ENCODE results near the gene CCDC85C. TPM values are rescaled to one million over a fixed set of nuclear protein-coding genes. Genes with fewer than 3 reads are reported as not detected.

CCDC85C gene
- total RNA-seq, 2 donors from 2014 or later, result 19.8 to 28.2 TPM

DNA sequence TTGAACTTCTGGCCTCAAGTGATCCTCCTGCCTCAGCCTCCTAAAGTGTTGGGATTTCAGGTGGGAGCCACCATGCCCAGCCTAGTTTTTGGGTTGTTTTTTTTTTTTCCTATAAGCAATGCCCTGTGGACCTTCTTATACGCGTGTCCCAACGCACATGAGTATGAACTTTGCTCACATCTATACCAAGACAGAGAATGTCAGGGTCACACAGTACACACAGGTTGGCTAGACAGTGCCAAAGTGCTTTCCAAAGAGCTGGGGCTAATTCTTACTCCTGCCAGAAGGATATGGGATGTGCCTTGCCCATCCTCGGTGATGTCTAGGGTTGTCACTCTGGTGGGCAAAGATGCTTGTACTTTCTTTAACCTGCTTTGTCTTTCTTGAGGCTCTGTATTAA lies 7.6 kb upstream of the CCDC85C start:
- no peak for DNase-seq (ENCODE audit: low spot score)
- intact Hi-C loops (cut with DNase I), result no loop called here

DNA sequence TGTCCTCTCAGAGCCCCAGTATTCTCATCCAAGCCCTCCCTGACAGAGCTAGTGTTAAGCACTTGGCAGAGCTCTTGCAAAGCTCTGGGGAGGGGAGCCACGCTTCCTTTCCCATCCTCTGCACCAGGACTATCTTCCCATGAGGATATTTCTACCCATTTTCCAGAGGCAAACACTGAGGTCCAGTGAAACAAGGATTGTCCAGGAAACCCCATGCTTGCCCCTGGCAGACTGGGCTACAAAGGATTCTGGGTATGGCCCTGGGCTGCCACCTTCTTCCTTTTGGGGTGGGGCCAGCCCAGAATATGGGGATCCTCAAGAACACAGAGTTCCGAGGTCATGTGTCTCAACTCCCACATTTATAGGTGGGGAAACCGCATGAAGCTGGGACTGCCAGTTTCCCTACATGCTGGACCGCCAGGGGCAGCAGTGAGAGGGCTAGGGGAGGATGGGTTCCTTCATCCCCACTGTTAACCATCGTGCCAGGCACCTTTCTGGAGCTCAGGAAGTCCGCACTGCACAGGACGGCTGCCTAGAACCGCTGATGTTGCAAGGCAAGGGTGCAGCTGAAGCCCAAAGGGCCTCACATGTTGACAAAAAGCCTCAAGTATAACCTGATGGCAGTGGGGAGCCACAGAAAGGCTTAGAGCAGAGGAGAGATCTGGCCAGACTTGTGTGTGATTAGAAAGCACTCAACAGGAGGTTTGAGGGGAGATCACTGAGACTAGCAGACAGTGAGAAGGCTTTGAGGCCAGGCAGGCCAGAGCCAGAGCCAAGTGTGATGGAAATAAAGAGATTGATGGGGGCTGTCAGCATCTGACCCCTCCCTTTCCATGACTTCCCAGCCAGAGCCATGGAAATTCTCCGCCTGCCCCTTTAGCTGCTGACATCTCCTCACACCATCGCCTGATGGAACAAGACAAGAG lies 5.5 kb upstream of the CCDC85C start:
- intact Hi-C loops (cut with DNase I), result no loop called here
- DNase-seq (ENCODE audit: low spot score), result no peak

DNA sequence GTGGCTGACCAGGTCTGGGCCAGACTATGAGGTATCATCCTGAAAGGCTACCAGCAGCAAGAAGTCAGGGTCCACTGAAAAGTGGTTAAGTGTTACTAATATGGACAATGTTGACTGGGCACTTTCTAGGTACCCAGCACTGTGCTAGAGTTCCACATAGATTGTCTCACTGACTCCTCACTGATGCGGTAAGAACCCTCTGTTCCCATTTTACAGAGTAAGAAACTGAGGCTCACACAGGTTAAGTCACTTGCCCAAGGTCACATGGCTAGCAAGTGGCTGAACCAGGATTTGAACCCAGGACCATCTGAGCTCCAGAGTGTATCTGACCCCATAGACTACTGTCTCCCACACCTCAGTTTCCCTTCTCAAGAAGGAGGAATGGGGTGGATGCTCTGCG lies 4.6 kb upstream of the CCDC85C start:
- DNase-seq (ENCODE audit: low spot score), result no peak
- intact Hi-C loops (cut with DNase I), result no loop called here

DNA sequence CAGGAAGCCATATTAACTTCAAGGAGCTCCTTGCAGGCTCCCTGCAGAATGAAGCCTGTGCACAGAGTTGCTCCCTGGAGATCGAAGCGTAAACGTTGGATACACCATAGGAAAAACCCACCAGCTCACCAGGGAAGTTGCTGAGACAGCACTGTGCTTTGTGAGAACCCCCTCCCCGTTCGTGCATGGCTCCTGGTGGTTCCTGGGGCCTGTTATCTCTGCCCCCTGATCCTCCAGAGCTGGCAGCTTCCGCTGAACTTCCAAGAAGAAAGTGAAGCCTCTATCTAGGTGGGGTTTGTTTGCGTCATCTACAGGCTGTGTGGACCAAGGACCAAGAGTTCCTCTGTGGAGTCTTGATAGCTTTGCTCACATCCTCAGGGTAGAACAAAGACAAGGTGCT lies 2.4 kb upstream of the CCDC85C start:
- intact Hi-C loops (cut with DNase I), result no loop called here
- no peak for DNase-seq (ENCODE audit: low spot score)

DNA sequence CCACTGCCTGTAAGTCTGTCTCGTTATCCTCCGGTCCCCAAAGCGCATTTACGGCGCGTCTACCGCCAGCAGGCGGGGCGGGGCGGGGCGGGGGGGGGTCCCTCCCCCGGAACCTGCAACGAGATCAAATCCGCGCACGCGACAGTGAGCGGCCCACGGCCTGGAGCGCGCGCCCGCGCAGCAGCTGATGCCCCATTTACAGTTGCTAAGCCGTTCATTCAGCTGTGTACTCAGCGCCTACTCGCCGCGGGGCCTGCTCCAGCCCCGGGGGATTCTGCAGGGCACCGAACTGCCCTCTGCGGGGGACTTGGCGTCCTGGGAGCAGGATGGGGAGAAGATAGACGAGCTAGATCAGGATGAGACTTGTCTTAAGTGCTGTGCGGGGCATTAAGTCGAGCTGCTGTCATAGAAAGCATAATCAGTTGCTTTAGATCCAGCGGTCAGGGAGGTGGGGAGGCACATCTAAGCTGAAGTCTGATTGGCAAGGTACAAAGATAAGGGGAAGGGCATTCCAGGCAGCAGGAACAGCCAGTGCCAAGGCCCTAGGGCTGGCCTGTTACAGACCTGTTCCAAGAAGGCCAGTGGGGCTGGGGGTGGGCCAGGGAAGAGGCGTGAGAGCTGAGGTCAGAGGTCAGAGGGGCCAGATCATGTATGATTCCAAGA lies 1.4 kb upstream of the CCDC85C start:
- intact Hi-C loops (cut with DNase I), result no loop called here
- DNase-seq (ENCODE audit: low spot score), result no peak

DNA sequence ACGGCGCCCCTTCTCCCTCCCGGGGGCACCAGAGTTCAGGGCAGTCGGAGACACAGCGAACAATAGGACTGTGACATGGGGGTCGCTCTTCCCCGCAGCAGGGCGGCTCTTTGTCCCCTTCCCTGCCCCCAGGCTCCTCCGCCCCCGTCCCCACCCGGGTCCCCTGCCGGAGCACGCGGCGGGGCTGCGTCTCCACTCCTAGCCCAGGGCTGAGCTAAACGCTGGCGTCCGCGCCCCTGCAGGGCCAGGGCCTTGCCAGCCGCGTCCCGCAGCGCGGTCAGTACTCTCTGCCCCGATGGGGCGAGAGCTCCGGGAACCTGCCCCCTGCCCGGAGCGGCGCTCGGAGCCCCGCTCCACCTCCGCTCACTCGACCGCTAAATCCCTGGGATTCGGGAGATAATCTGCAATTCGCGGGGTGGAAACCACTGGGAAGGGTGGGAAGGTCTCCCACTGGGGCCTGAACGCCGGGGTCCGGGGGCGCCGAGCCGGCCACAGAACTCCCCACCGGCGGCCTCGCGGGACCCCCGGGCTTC lies 825 bp upstream of the CCDC85C start:
- DNase-seq (ENCODE audit: low spot score), result no peak

DNA sequence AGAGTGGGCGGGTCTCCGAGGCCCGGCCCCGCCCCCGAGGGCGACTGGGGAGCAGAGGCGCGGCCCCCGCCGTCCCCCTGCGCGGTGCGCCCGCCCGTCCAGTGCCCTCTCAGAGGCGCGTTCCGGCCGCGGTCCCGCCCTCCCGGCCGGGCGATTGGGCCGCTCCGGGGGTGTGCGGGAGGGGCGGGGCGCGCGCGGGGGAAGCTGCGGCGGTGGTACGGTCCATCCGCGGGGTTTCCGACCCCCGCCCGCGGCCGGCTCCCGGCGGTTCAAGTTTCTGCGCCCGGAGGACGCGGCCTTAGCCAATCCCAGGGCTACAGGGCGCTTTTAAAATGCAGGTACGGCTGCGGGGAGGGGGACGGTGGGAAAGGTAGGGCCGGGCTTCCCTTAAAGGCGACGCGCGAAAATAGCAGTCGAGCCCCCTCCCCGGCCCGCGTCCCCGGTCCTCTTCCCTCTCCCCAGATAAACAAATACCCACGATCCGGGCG lies 315 bp upstream of the CCDC85C start:
- intact Hi-C loops (cut with DNase I), result loop anchor here in 1 of 2 donors (5.0 kb wide), 1 partner anchor 37 kb away; no protein-coding TSS in a partner anchor
- peak; percentile 97 for DNase-seq (ENCODE audit: low spot score)

More for the DNA sequence above, 825 bp upstream of the CCDC85C start:
- intact Hi-C loops (cut with DNase I), result loop anchor here in 1 of 2 donors (5.0 kb wide), 1 partner anchor 38 kb away; no protein-coding TSS in a partner anchor

DNA sequence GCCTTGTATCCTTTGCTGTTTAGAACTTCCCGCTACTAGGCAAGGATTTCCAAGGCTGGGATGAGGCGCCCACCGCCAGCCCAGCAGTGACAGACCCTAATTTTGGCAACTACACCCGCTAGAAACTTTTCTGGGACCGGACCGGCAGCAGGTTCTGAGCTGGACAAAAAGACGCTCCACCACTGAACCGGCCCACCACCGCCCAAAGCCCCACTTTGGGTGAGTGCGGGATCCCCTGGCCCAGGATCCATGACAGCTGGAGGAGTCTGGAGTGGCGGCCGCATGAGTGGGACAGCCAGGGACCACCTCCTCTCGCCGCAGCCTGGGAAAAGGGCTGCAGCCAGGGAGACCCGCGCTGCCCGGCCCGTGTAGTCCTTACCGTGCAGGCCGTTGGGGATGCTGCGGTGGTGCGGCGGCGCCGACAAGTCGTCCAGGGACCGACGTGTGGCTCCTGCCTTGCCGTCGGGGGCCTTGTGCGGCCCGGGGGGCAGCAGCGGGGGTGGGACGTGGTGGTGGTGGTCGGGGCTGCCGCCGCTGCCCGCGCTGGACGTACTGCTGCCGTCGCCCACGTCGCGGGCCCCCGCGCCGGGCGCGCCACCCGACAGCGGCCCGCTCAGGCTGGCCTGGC lies 1.1 kb downstream of the CCDC85C start:
- no peak for DNase-seq (ENCODE audit: low spot score)
- intact Hi-C loops (cut with DNase I), result loop anchor here in 1 of 2 donors (5.0 kb wide), 1 partner anchor 36 kb away; no protein-coding TSS in a partner anchor

DNA sequence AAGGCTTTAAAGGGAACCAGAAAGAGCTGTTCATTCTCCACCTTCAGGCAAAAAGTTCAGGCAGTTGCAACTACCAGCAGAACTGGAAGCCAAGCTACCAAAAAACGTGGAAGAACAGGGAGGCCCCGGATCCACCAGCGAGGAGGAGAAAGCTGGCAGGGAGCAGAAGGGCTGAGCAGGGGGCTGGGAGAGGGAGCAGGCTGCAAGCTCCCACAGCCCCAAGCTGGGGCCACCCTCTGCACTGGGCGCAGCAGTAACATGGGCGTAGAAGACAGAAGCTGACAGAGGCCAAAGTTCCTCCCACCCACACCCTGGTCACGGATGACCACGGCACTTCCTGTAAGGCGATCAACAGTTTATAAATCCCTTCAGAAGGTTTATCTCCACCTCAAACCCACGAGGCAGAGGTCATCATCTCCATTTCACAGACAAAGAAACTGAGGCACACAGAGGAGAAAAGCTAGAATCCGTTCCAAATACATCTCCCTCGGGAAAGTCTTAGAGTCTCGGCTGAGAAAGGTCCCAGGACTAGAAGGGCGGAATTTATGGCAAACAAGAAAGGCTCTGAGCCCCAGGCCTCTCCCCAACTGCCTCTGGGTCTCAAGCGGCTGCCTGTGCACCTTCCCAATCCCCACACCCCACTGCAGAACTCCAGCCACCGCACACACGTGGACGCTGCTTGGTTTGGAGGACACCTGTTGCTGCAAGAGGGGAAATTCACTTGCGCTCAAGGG lies 1.8 kb downstream of the CCDC85C start:
- intact Hi-C loops (cut with DNase I), result loop anchor here in 1 of 2 donors (5.0 kb wide), 1 partner anchor 35 kb away; no protein-coding TSS in a partner anchor
- no peak for DNase-seq (ENCODE audit: low spot score)

DNA sequence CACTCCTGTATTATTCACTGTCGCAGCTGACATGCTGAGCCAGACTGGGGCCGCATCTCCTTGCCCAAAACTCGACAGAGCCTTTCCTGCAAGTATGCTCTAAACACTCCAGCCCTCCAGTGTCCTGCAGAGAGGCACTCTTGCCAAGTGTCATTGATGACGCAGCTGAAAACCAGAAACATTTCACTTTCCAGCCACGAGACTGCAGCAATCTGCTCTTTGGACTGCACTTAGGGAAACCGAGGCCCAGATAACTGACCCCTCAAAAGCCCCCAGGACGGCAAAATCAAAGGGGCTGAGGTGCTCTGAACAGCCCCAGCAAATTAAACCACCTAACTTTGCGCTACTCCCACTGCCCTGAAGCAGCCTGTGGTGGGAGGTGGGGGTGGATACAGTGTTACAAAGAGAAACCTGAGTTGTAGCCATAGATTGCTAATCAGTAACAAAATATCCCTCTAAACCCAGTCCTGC lies 2.6 kb downstream of the CCDC85C start:
- no peak for DNase-seq (ENCODE audit: low spot score)
- intact Hi-C loops (cut with DNase I), result loop anchor here in 1 of 2 donors (5.0 kb wide), 1 partner anchor 34 kb away; no protein-coding TSS in a partner anchor

DNA sequence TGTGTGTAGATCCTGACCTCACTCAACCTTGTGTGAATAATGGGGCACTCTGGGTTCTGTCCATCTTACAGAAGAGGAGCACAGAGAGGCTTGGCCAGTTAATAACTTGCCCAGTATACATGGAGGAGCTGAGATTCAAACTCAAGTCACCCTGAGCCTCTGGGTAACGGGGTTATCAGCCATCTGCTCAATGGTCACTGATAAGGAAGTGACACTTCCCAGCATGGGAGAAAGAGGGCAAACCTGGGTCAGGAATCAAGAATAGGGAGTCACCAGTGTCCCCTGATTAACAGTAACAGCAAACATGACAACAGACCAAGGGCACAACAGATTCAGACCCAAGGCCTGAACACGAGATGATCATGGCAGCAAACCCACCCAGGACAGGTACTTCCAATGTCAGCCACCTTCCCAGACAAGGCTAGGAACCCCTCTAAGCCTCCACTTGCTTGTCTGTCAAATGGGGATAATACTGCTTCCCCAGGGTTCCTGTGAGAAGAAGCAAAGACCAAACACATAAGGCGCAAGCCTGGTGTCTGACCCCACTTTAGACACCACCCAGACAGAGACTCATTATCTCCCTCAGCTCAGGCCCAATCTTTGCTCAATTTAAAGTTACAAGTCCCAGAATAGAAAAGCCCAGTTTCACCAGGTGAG lies 3.6 kb downstream of the CCDC85C start:
- intact Hi-C loops (cut with DNase I), result loop anchor here in 1 of 2 donors (5.0 kb wide), 1 partner anchor 33 kb away; no protein-coding TSS in a partner anchor
- no peak for DNase-seq (ENCODE audit: low spot score)

DNA sequence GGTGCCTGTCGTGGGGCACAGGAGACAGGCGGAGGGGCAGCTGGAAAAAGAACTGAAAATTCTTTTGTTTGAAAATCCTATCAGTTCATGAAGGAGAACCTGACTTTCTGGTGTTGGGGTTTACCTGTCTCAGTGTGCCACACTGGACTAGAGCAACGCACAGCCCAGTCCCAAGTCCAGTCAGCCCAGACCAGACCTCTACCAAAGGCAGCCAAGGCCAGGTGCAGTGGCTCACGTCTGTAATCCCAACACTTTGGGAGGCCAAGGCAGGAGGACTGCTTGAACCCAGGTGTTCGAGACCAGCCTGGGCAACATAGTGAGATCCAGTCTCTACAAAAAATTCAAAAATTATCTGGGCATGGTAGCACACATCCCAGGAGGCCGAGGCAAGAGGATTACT lies 4.6 kb downstream of the CCDC85C start:
- DNase-seq (ENCODE audit: low spot score), result no peak
- intact Hi-C loops (cut with DNase I), result no loop called here

DNA sequence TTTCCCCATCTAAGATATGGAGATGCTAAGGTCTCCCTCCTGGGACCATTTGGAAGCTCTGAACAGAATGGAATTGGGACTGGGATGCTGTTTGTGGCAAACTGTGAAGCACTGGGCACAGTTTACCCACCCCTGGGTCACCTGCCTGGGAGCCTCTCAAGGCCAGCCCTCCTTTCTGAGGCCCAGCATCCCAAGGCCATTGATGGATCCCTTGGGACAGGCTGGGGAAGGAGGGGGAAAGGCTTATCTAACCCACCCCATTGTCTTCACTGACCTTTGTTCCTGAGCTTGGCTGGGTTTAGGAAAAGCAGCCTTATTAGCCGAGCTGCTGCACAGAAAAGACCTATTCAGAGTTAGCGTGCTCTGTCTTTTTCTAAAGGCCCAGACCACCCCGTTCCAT lies 5.2 kb downstream of the CCDC85C start:
- intact Hi-C loops (cut with DNase I), result no loop called here
- DNase-seq (ENCODE audit: low spot score), result no peak

DNA sequence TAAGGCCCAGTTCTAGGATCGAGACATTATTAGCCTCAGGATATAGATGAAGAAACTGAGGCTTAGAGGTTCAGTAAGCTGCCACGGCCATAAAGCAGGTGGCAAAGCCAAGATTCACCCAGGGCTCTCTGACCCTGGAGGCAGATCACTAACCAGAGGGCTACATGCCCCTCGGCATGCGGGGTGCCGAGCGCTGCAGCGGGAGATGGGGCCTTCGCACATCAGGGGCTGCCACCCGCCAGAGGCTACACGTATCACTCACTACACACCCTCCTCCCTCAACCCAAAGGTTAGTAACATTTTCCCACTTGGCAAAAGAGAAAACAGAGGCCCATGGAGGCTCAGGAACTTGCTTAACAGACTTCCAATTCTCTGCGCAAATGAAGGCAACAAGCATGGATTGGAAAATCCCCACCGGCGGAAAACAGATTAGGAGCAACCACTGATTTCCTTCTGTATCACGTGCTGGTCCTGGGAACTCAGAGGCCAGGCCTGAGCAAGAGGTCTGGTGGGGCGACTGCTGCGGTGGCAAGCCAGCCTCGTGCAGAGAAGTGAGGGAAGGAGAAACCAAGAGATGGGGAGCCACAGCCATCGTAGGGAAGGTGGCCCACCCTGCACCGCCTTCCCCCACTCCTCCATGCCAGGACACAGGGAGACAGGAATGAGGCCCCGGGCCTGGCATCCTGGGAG lies 6.0 kb downstream of the CCDC85C start:
- DNase-seq (ENCODE audit: low spot score), result no peak
- intact Hi-C loops (cut with DNase I), result no loop called here

DNA sequence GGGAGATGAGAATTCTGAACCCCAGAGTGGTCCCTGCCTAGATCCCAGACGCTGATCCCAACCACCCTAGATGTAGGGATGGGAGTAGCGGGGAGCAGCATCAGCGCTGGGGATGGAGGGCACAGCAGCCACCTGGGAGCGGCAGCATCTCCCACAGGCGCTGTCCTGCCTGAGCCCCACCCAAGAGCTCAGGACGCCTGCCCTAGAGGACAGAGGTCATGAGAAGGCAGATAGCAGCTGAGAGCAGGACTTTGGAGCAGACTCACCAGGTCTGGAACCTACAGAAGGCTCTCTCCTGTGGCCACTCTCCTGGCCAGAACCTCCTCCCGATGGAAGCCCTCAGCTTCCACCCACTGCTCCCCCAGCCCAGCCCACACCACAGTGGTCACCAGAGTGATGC lies 7.2 kb downstream of the CCDC85C start:
- intact Hi-C loops (cut with DNase I), result no loop called here
- DNase-seq (ENCODE audit: low spot score), result no peak

DNA sequence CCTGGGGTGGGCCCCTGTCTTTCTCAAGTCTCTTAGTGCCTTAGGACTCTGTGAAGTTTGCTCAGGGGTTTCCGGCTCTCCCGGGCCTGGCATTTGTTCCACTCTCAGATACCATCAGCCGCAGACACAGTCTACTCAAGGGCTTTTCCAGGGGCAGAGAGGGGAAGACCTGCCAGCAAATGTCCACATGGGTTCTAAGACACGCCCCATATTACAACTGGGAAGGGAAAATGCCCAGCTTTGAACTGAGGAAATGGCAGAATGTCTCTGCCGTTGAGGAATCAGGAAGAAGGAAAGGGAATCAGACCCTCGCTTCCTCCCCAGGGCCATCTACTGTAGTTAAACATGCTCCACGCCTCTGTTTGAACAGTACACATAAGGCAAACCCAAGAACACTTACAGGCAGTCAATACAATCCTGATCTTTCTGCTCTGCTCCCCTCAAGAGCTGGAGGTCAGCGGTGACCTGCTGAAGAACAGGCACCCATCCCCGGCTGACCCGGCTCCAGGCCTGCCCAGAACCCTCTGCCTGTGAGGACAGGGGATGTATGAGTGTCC lies 7.9 kb downstream of the CCDC85C start:
- no peak for DNase-seq (ENCODE audit: low spot score)
- intact Hi-C loops (cut with DNase I), result no loop called here

DNA sequence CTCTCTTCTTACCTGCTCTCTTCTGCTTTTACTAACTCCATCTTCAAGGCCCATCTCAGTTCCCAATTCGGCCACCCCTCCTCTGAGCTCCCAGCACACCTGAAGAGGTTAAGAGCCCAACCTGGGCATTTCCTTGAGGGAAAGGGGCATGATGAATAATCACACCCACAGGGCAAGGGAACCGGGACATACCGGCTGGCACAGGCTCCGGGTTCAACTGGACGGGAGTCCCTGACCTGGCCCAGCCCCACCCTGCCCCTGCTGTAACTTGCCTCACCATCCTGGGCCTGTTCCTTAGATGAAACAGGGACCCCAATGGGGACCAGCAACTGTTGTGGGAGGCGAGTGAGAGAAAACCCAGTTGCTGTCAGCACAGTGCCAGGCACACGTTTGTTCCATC lies 8.5 kb downstream of the CCDC85C start:
- intact Hi-C loops (cut with DNase I), result no loop called here
- no peak for DNase-seq (ENCODE audit: low spot score)

All from posterior vena cava (tissue), 2 donors.